GM19025 (cell line): ENCODE measurements around the gene SLC25A41.

ENCODE experiments used
- ATAC-seq: cut with Tn5 transposase; IDR thresholded peaks from one replicate; pipeline ENCODE4 v1.9.1; 2021; ENCODE audit warnings: mild to moderate bottlenecking, low read depth, moderate library complexity; ENCODE audit not compliant: unreplicated experiment

SLC25A41 gene

DNA sequence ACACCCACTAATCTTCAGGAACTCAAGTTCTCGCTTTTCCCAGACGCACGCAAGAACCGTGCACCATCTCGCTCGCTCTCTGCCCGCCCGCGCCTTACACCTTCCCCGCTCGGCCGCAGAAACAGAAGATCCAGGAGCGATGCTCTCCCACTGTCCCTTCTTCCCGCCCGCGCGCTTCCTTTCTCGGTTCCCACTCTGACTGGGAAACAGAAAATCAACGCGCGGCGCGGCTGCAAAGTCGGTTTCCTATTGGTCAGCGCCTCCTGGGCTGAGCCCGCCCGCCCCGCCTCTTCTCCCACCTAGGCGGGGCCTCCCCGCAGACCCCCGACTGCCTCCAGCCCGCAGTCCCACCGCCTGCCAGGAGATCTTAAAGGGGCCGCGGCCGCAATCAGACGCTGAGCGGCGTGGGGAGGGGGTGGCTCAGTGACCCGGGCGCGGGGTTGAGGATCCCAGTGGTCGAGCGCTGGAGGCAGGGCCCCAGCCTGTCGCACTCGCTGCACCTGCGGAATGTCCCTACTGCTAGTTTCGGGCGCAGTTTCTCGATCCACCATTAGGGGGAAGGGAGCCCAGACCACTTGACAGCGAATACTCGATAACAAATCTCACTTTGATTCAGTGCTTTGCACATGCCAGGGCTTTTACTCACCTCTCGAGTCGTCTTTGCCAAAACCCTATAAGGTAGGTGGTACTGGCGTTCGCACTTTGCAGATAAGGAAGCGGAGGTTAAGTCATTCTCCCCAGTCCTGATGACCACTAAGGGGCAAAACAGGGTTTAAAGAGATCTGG, 26.7 kb upstream of the SLC25A41 start:
- peak; percentile 70 for ATAC-seq

GRCh38 chr19:6459262-6460098, 25.9 kb upstream of the SLC25A41 start, which contains the start of gene SLC25A23:
Gene SLC25A23, minus strand, starts transcription at chr19:6459792. Its CDS starts 164 bp downstream, at chr19:6459628.
- no peak for ATAC-seq

DNA sequence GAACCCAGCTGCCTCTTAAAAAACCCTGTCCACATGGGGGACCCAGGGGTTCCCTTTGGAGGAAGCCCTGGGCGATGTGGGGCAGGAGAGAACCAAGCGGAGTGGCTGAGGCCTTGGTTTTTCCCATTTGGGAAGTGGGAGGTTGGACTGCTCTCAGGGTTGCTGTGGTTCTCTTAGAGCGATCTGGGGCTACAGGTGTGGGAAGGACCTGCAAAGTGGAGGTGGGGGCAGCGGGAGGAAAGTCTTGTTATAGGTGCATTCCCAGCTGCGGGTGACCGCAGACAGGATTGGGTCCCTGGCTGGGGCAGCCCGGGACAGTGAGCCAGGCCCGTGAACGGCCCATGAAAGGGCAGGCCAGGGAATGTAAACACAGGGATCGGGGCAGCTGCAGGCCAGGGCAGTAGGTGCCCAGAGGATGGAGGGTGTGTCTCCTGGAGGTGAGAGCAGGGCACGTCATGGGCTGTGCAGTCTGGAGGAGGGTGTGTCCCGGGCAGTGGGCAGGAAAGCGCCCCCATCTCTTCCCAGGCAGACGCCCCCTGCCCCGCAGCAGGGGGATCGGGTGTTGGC, 25.2 kb upstream of the SLC25A41 start:
- no peak for ATAC-seq

- no peak for ATAC-seq
These were observed 24.6 kb upstream of the SLC25A41 start for GRCh38 chr19:6457958-6458694.

DNA sequence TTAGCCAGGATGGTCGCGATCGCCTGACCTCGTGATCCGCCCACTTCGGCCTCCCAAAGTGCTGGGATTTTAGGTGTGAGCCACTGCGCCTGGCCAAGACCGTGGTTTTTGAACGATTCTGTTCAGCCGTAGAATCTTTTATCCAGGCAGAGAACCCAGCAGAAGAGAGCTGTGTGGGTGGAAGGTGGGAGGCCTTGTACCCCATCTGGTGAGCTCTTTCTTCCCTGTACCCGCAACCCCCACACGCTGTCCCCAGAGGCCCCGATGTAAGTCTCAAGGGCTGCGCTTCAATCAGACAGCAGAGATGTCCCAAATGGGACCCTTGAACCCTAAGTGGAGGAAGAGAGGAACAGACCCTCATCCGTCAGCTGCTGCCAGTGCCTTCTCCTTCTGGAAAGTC, 22.4 kb upstream of the SLC25A41 start:
- ATAC-seq: no peak

- no peak for ATAC-seq
These were observed 20.5 kb upstream of the SLC25A41 start for GRCh38 chr19:6453951-6454565.

DNA sequence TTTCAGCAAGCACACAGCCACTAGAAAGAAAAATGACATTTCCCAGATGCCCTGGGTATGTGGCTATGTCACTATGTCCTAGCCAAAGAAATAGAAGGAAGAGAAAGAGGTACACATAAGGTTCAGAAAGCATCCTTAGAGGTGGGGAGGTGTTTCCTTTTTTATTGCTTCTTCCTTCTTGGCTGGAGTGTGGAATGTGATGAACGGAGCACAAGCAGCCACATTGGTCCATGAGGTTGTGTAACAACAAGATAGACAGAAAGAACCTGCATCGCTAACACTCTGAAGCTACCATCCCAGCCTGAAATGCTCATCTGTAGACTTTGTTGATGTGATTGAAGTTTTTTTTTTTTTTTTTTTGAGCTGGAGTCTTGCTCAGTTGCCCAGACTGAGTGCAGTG, 19.3 kb upstream of the SLC25A41 start:
- ATAC-seq: no peak

GRCh38 chr19:6452223-6452614, 18.7 kb upstream of the SLC25A41 start:
- ATAC-seq: no peak

- no peak for ATAC-seq
These were observed 18.1 kb upstream of the SLC25A41 start for GRCh38 chr19:6451583-6452222.

GRCh38 chr19:6450166-6450565, 16.6 kb upstream of the SLC25A41 start:
- ATAC-seq: no peak

- no peak for ATAC-seq
These were observed 14.5 kb upstream of the SLC25A41 start for GRCh38 chr19:6448045-6448444.

- no peak for ATAC-seq
These were observed 12.9 kb upstream of the SLC25A41 start for GRCh38 chr19:6446452-6446851.

GRCh38 chr19:6443986-6444385, 10.4 kb upstream of the SLC25A41 start:
- no peak for ATAC-seq

- no peak for ATAC-seq
These were observed 8.6 kb upstream of the SLC25A41 start for GRCh38 chr19:6442087-6442688.

DNA sequence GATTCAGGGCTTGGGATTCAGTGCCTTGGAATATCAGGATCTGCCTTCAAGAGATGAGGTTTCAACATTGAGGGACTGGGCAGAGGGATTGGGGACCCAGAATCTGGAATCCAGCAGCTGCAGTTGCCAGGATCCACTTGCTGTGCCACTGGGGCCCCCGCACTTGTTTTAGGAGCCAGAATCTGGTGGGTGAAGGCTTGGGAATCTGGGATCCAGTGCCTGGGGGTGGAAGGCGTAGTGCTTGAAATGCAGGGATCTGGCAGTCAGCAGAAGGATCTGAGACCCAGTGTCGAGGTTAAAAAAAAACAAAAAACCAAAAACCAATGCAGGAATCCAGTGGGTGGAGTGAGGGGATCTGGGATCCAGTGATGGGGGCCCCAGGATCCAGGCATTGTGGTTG, 7.3 kb upstream of the SLC25A41 start:
- ATAC-seq: no peak

DNA sequence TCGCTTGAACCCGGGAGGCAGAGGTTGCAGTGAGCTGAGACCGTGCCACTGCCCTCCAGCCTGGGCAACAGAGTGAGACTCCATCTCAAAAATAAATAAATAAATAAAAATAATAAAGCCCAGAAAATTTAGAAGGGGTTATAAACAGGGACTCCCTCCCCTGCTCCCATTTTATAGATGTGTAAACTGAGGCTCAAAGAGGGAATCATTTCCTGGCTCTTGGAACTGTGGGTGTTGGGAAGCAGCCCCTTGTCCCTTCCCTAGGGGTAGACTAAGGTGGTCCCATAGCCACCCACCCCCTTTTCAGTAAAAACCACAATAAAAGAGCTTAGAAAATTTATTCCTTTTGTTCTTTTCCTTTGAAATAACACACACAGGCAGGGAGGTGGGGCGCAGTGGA, 6.2 kb upstream of the SLC25A41 start:
- ATAC-seq: no peak

- ATAC-seq: no peak
These were observed 398 bp downstream of the SLC25A41 start for GRCh38 chr19:6433165-6433564.

DNA sequence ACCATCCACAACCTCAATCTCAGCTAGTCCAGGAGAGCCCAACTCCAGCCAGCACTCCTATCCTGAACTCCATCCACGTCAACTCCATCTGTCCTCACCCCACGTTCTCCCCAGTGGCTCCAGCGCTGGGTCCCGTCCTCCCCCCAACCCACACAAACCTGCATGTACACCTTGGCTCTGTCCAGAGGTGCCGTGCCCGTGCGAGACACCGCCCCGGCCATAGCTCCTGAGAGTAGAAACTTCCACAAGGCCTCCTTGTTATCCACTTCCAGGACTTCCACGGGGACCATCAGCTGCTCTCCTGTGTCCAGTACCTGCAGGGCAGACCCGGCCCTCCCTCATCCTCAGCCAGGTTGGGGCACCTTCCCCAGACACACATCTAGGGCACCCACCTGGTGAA, 1.7 kb downstream of the SLC25A41 start:
- no peak for ATAC-seq

DNA sequence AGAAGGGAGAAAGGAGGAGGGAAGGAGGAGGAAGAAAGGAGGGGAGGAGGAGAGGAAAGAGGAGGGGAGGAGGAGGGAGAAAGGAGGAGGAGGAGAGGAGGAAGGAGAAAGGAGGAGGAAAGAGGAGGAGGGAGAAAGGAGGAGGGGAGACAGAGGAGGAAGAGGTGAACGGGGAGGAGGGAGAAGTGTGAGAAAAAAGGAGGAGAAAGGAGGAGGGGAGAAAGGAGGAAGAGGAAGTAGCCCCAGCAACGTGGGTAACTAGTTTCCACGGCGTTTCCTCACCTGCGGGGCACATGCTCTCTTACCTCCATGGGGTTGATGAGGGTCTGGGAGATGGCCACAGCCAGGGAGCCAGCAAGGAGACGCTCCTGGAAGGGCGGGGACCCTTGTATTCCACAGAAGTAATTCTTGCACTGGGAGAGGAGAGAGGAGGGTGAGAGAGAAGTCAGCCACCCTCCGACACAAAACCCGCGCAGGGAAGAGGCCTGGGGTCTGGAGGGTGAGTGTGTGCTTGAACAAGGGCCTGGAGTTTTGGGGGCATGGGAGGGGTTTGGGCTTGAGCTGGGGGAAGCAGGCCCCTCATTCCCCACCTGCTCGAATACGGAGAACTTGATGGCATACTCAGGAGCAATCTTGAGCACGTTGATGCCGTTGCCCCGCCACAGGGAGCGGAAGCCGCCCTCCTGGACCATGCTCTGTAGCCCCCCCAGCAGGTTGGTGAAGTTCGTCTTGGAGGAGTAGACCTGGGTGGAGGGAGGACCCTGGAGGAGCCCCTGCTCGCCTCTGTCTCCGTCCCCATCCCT, 3.9 kb downstream of the SLC25A41 start:
- no peak for ATAC-seq
